HG03520 (cell line): ENCODE results near the gene PPP2R5E.

ENCODE experiments used
- ATAC-seq: cut with Tn5 transposase; IDR thresholded peaks from one replicate; pipeline ENCODE4 v1.9.1; 2021; ENCODE audit warnings: mild to moderate bottlenecking, moderate library complexity; ENCODE audit not compliant: unreplicated experiment

PPP2R5E gene

GRCh38 chr14:63474111-63474510 lies 69.1 kb downstream of the PPP2R5E start:
- no peak for ATAC-seq

- no peak for ATAC-seq
Measured at GRCh38 chr14:63472986-63473788, 70.0 kb downstream of the PPP2R5E start.

GRCh38 chr14:63470962-63471793 lies 72.0 kb downstream of the PPP2R5E start:
- peak; percentile 88 for ATAC-seq

GRCh38 chr14:63468294-63468693 lies 74.9 kb downstream of the PPP2R5E start:
- no peak for ATAC-seq

- ATAC-seq: no peak
Measured at GRCh38 chr14:63467440-63468072, 75.6 kb downstream of the PPP2R5E start.

GRCh38 chr14:63465347-63465746 lies 77.8 kb downstream of the PPP2R5E start:
- ATAC-seq: no peak

GRCh38 chr14:63460680-63461369 lies 82.4 kb downstream of the PPP2R5E start:
- no peak for ATAC-seq

- no peak for ATAC-seq
Measured at GRCh38 chr14:63459738-63460137, 83.4 kb downstream of the PPP2R5E start.

GRCh38 chr14:63457498-63457897 lies 85.7 kb downstream of the PPP2R5E start:
- no peak for ATAC-seq

- ATAC-seq: no peak
Measured at GRCh38 chr14:63454863-63455622, 88.1 kb downstream of the PPP2R5E start.

GRCh38 chr14:63454436-63454835 lies 88.7 kb downstream of the PPP2R5E start:
- ATAC-seq: no peak

GRCh38 chr14:63453443-63453936 lies 89.7 kb downstream of the PPP2R5E start:
- ATAC-seq: no peak

GRCh38 chr14:63452796-63453195 lies 90.4 kb downstream of the PPP2R5E start:
- no peak for ATAC-seq

- ATAC-seq: no peak
Measured at GRCh38 chr14:63448841-63449240, 94.3 kb downstream of the PPP2R5E start.

GRCh38 chr14:63444588-63444987 lies 98.6 kb downstream of the PPP2R5E start:
- ATAC-seq: no peak

- ATAC-seq: no peak
Measured at GRCh38 chr14:63443988-63444387, 99.2 kb downstream of the PPP2R5E start.

GRCh38 chr14:63443361-63443760 lies 99.8 kb downstream of the PPP2R5E start:
- no peak for ATAC-seq

GRCh38 chr14:63438065-63438757 lies 105.0 kb downstream of the PPP2R5E start:
- no peak for ATAC-seq

GRCh38 chr14:63436286-63437098 lies 106.7 kb downstream of the PPP2R5E start:
- ATAC-seq: no peak
